ENCODE measurements around the gene RAC3.

RAC3 gene

GRCh38 chr17:81999587-81999975 is 31.9 kb upstream of the RAC3 start:
- DNase-seq (ENCODE audit: low read depth in 2 of 2): no peak

- DNase-seq (ENCODE audit: low read depth in 2 of 2): no peak
Observed at GRCh38 chr17:81999976-82000802, 31.3 kb upstream of the RAC3 start.

GRCh38 chr17:82000803-82001570 is 30.5 kb upstream of the RAC3 start:
- DNase-seq (ENCODE audit: low read depth in 2 of 2): no peak

- DNase-seq (ENCODE audit: low read depth in 2 of 2): no peak
Observed at GRCh38 chr17:82001571-82002056, 29.9 kb upstream of the RAC3 start.

GRCh38 chr17:82003411-82004381 is 27.8 kb upstream of the RAC3 start:
- peak in 1 of 2 donors; percentile 20 for DNase-seq (ENCODE audit: low read depth in 2 of 2)

- DNase-seq (ENCODE audit: low read depth in 2 of 2): no peak
Observed at GRCh38 chr17:82004517-82005455, 26.7 kb upstream of the RAC3 start.

GRCh38 chr17:82005701-82006348 is 25.7 kb upstream of the RAC3 start:
- no peak for DNase-seq (ENCODE audit: low read depth in 2 of 2)

- no peak for DNase-seq (ENCODE audit: low read depth in 2 of 2)
Observed at GRCh38 chr17:82006468-82007227, 24.8 kb upstream of the RAC3 start.

GRCh38 chr17:82007228-82007494 is 24.3 kb upstream of the RAC3 start:
- no peak for DNase-seq (ENCODE audit: low read depth in 2 of 2)

GRCh38 chr17:82007495-82008257 is 23.8 kb upstream of the RAC3 start:
- no peak for DNase-seq (ENCODE audit: low read depth in 2 of 2)

GRCh38 chr17:82008258-82008940 is 23.1 kb upstream of the RAC3 start:
- DNase-seq (ENCODE audit: low read depth in 2 of 2): no peak

- no peak for DNase-seq (ENCODE audit: low read depth in 2 of 2)
Observed at GRCh38 chr17:82008941-82009405, 22.5 kb upstream of the RAC3 start.

GRCh38 chr17:82009413-82009812 is 22.1 kb upstream of the RAC3 start:
- DNase-seq (ENCODE audit: low read depth in 2 of 2): no peak

GRCh38 chr17:82010575-82011525 is 20.6 kb upstream of the RAC3 start:
- DNase-seq (ENCODE audit: low read depth in 2 of 2): no peak

- no peak for DNase-seq (ENCODE audit: low read depth in 2 of 2)
Observed at GRCh38 chr17:82011617-82012187, 19.8 kb upstream of the RAC3 start.

GRCh38 chr17:82012261-82012639 is 19.2 kb upstream of the RAC3 start:
- DNase-seq (ENCODE audit: low read depth in 2 of 2): no peak
